NCI-H1436 treated with DMSO at 0.1 percent for 48 hours (cell line): ENCODE data around the gene ZBTB17.
"Not testable (repeated sequence)": the region's sequence is repeated elsewhere in the genome, so short reads cannot be mapped to it uniquely, and the experiment has no call there.

ENCODE experiments used
- DNase-seq: peaks from one replicate; lab custom pipeline; 2025; lab: John Stamatoyannopoulos, UW

ZBTB17 gene

GRCh38 chr1:16011936-16012589 lies 36.2 kb upstream of the ZBTB17 start:
- DNase-seq: no peak

DNA sequence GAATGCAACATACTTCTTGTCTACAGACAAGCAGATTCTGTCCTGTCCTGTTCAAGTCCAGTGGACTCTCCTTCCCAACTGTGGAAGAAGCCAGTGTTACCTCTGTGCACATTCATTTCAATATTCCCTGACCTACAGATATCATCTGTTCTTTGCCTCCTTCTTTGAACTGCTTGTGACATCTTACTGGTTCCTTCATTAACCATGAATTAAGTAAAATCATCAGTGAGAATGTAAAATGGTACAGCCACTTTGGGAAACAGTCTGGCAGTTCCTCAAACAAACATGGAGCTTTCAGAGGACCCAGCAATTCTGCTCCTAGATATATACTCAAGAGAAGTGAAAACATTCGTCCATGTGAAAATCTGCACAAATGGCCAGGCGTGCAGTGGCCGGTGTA lies 34.9 kb upstream of the ZBTB17 start:
- no peak for DNase-seq

- no peak for DNase-seq
Observed at GRCh38 chr1:16009678-16010077, 33.8 kb upstream of the ZBTB17 start.

DNA sequence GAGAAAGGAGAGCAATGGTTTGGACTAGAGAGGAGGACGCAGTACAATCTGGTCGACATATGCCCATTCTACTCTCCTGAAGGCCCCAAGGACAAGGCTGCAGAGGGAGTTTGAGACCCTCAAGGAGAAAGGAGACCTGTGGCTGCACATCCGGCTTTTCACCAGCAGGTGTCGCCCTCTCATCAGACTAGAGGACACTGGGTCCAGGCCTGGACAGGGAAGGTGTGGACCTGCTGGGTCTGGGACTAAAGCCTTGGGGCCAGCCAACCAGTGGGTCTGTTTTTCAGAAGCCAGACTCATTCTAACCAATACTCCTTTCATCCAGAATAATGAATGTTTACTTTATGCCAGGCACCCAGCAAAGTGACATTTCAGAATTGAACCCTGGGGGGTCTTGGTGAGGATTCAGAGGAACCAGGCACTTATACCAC lies 33.1 kb upstream of the ZBTB17 start:
- DNase-seq: no peak

- DNase-seq: no peak
Observed at GRCh38 chr1:16007671-16008341, 31.9 kb upstream of the ZBTB17 start.

DNA sequence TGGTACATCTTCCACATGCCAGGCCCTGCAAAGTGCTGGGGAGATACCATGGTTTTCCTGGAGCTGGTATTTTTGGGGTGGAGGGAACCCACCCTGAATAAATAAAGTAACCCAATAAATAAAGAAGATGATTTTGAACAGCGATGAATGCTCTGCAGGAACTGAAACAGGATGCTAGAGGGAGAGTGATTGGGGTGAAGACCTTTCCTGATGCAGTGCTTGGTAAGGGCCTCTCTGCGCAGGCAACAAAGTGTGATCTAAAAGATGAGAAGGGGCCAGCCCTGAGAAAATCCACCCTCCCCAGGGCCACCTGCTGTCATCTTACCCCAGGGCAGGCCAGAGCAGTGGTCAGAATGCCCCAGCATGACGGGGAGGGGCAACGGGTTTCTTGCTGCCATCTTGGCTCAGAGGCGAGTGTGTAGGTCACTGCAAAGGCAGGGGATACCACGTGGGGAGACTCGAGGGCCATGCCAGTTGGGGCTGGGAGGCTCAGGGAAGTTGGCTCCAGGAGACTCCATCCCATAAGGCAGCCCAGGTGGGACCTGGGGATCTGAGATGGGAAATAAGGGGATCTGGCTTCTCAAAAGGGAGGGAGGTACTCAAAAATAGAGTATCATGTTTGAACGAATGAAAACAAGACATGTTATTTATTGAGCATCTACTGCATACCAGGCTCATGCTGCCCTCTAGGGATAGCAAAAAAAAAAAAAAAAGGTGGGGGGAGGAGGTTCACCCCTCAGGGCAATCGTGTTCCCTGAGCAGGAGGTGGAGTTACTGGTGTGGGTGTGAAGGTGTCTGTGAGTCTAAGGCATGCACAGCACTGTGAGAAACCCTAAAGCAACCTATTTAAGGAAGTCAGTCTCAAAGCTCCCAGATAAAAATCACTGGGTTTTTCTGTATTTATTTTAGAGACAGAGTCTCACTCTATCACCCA lies 30.9 kb upstream of the ZBTB17 start:
- no peak for DNase-seq

GRCh38 chr1:16006010-16006409 lies 30.1 kb upstream of the ZBTB17 start:
- no peak for DNase-seq

GRCh38 chr1:16005597-16005996 lies 29.7 kb upstream of the ZBTB17 start:
- DNase-seq: no peak

DNA sequence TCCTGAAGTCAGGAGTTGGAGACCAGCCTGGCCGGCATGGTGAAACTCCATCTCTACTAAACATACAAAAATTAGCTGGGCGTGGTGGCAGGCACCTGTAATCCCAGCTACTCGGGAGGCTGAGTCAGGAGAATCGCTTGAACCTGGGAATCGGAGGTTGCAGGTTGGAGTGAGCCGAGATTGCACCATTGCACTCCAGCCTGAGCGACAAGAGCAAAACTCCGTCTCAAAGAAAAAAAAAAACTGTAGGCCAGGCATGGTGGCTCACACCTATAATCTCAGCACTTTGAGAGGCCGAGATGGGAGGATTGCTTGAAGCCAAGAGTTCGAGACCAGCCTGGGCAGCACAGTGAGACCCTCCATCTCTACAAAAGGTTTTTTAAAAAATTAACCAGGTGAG lies 25.4 kb upstream of the ZBTB17 start:
- not testable (repeated sequence) for DNase-seq

DNA sequence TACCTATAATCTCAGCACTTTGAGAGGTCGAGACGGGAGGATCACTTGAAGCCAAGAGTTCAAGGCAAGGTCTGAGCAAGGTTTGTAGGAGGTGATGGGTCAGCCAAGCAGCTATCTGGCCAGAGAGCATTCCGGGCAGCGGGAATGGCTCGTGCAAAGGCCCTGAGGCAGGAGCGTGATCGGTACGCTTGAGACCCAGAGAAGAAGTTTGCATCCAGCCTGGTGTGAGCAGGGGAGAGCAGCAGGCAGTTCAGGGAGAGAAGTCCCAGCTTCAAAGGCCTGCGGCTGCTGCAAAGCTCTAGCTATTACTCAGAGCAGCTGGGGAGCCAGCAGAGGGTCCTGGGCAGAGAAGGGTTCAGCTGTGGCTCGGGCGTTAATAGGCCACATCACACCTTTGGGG lies 23.0 kb upstream of the ZBTB17 start:
- no peak for DNase-seq

- DNase-seq: no peak
Observed at GRCh38 chr1:15997637-15998280, 21.9 kb upstream of the ZBTB17 start.

DNA sequence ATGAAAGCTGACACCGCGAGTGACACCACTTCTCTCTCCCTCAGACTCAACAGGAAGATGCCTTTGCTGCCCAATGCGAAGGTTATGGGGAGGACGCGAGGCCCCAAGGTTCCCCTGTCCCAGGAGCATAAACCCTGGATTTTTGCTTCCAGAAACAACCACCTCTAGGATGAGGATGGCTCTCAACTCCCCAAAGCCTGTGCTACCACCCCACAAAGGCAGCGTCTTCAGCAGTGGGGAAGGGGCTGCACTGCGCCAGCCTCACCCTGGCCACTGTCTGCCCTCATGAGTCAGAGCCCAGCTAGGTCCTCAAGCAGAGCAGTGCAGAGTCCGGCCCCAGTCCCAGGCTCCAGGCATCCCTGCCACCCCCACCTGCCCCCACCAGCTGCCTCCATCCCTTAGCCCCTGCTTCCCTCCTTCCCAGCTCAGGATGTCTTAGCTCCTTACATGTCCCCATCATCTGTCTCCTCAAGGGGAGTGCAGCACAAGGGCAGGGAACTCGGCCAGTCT lies 21.2 kb upstream of the ZBTB17 start:
- DNase-seq: no peak

GRCh38 chr1:15994590-15995351 lies 18.9 kb upstream of the ZBTB17 start:
- DNase-seq: no peak

- DNase-seq: no peak
Observed at GRCh38 chr1:15994081-15994480, 18.2 kb upstream of the ZBTB17 start.

- DNase-seq: no peak
Observed at GRCh38 chr1:15993666-15994065, 17.8 kb upstream of the ZBTB17 start.

- DNase-seq: no peak
Observed at GRCh38 chr1:15992582-15993500, 16.9 kb upstream of the ZBTB17 start.

DNA sequence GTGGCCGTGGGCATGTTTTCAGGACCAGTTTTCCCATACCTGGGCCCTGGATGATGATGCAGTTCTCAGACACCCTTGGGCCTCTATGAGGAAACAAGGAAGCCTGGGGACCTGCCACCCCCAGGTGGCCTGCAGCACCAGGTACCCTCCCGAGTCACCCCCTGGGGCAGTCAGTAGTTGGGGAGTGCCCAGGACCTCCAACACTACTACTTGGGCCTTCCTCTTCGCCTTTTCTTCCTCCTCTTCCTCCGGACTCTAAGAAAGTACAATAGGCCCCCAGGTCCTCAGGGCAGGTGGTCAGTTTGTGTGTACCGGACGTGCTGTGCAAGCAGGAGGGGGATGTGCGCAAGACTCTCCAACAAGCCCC lies 16.3 kb upstream of the ZBTB17 start:
- DNase-seq: no peak

DNA sequence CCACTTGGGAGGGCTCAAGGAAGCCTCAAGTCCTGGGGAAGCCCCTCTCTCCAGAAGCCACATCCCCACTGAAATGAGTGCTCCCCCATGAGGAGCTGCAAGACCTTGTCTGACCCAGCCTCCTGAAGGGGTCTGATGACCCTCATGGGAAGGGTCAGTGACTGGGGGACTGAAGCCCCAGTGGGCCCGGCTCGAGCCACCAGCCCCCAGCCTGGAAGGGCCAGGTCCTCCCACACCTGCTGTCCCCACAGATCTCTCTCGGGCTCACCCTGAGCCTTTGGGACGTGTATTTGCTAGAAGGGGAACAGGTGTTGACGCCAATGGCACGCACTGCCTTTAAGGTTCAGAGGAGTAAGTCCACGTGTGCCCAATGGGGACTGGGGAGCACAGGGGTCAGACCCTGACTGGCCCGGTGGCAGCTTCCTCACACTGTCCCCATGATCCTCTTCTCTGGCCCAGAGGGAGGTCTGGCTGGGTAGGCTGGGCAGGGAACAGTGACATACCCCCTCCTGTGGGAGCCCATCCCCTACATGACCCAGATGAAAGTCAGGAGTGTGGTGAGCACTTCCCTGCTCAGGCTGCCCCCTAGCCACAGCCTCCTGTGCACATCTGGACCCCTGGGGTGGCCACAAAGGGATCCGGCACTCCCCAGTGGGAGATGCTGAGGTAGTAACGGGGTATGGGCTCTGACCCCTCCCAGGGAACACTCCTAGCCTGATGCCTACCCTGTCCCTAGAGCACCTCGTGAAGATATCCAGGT lies 15.7 kb upstream of the ZBTB17 start:
- DNase-seq: no peak

DNA sequence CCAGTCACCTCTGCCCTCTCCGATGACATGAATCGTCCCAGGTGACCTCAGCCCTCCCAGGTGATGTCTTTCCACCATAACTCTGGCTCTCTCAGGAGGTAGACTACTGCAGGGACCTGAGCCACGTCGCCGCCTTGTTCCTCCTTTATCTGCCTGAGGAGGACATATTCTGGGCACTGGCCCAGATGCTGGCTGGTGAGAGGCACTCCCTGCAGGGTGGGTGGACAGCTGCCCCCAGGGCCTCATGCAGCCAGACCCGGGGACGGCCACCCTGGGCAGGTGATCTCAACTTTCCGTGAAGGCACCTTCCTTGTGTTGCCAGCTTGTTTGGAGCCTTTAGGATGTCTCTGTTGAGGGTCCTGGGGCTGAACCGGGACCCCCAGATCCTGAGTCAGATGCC lies 13.9 kb upstream of the ZBTB17 start:
- DNase-seq: no peak
